Skeletal muscle satellite cell (primary cell): Measurements from ENCODE around the gene SKIL.

Experiments
- H3K27me3 ChIP-seq: 2 replicates; pipeline ENCODE4 v1.7.0; 2013; ENCODE audit warnings: low read length; ENCODE audit not compliant: control insufficient read depth, insufficient read depth
- H3K36me3 ChIP-seq: 2 replicates; pipeline ENCODE4 v1.7.0; 2013; ENCODE audit warnings: mild to moderate bottlenecking, control low read depth, low read length; ENCODE audit not compliant: insufficient read depth
- H3K4me1 ChIP-seq: 2 replicates; pipeline ENCODE4 v1.7.0; 2013; ENCODE audit warnings: low read length; ENCODE audit not compliant: control insufficient read depth, insufficient read depth
- H3K4me2 ChIP-seq: 2 replicates; pipeline ENCODE4 v1.7.0; 2013; ENCODE audit warnings: mild to moderate bottlenecking, low read length
- H3K4me3 ChIP-seq: 2 replicates; pipeline ENCODE4 v1.7.0; 2013; ENCODE audit warnings: low read length
- H3K9ac ChIP-seq: 2 replicates; pipeline ENCODE4 v1.7.0; 2013; ENCODE audit warnings: mild to moderate bottlenecking, low read depth, low read length, moderate library complexity
- H3K9me3 ChIP-seq: replicated peaks from 2 replicates; pipeline ENCODE4 v1.7.0; 2013; ENCODE audit warnings: mild to moderate bottlenecking, control low read depth, low read length

SKIL gene

GRCh38 chr3:170417090-170417489 lies 59.6 kb downstream of the SKIL start:
- Histone ChIP-seq H3K4me3 (no peak overlapping the region), H3K27me3 (peaks cover 5% of the 10 kb centered on the region), H3K9ac (no peak overlapping the region), H3K4me1 (peaks cover 18% of the 10 kb centered on the region), H3K36me3 (no peaks in the 10 kb centered on the region), H3K9me3 (no peaks in the 10 kb centered on the region), H3K4me2 (no peak overlapping the region)

GRCh38 chr3:170418422-170419398 lies 61.2 kb downstream of the SKIL start, which contains the start of gene CLDN11:
CLDN11 (plus strand) TSS chr3:170418868; CDS start chr3:170419067, 199 bp downstream.
- peaks cover 18% of the 10 kb centered on the region for H3K4me1 ChIP-seq
- H3K36me3 ChIP-seq, result no peaks in the 10 kb centered on the region
- H3K27me3 ChIP-seq, result peaks cover 5% of the 10 kb centered on the region
- H3K9ac ChIP-seq, result peak within 1 kb of the TSS; percentile 50
- H3K9me3 ChIP-seq, result no peaks in the 10 kb centered on the region
- peak within 1 kb of the TSS; percentile 71 for H3K4me3 ChIP-seq
- peak within 1 kb of the TSS; percentile 92 for H3K4me2 ChIP-seq

- Histone ChIP-seq H3K9ac (no peak overlapping the region), H3K9me3 (no peaks in the 10 kb centered on the region), H3K36me3 (no peaks in the 10 kb centered on the region), H3K4me1 (peaks cover 13% of the 10 kb centered on the region), H3K27me3 (peaks cover 5% of the 10 kb centered on the region), H3K4me3 (peak overlapping the region; percentile 71), H3K4me2 (peak overlapping the region; percentile 92)
Measured at GRCh38 chr3:170419557-170420087, 62.1 kb downstream of the SKIL start.

GRCh38 chr3:170420307-170420821 lies 62.8 kb downstream of the SKIL start:
- Histone ChIP-seq H3K4me1 (peaks cover 12% of the 10 kb centered on the region), H3K4me2 (peak overlapping the region; percentile 92), H3K27me3 (peaks cover 5% of the 10 kb centered on the region), H3K36me3 (no peaks in the 10 kb centered on the region), H3K9me3 (no peaks in the 10 kb centered on the region), H3K4me3 (no peak overlapping the region), H3K9ac (no peak overlapping the region)

- Histone ChIP-seq H3K36me3 (no peaks in the 10 kb centered on the region), H3K9ac (no peak overlapping the region)
Measured at GRCh38 chr3:170421111-170421641, 63.7 kb downstream of the SKIL start.

GRCh38 chr3:170421758-170422157 lies 64.2 kb downstream of the SKIL start:
- H3K9ac ChIP-seq, result no peak overlapping the region
- no peaks in the 10 kb centered on the region for H3K36me3 ChIP-seq
- peaks cover 5% of the 10 kb centered on the region for H3K27me3 ChIP-seq
- H3K4me3 ChIP-seq, result no peak overlapping the region
- no peaks in the 10 kb centered on the region for H3K9me3 ChIP-seq
- H3K4me2 ChIP-seq, result peak overlapping the region; percentile 47
- peaks cover 12% of the 10 kb centered on the region for H3K4me1 ChIP-seq

More at GRCh38 chr3:170421111-170421641, 63.7 kb downstream of the SKIL start:
- Histone ChIP-seq H3K4me1 (peaks cover 12% of the 10 kb centered on the region), H3K4me2 (peak overlapping the region; percentile 47), H3K4me3 (no peak overlapping the region), H3K27me3 (peaks cover 5% of the 10 kb centered on the region), H3K9me3 (no peaks in the 10 kb centered on the region)

- no peaks in the 10 kb centered on the region for H3K9me3 ChIP-seq
- H3K4me3 ChIP-seq, result no peak overlapping the region
- no peak overlapping the region for H3K9ac ChIP-seq
- H3K36me3 ChIP-seq, result no peaks in the 10 kb centered on the region
- peaks cover 11% of the 10 kb centered on the region for H3K4me1 ChIP-seq
- peaks cover 5% of the 10 kb centered on the region for H3K27me3 ChIP-seq
- H3K4me2 ChIP-seq, result no peak overlapping the region
Measured at GRCh38 chr3:170423001-170423615, 65.6 kb downstream of the SKIL start.

GRCh38 chr3:170424879-170425278 lies 67.4 kb downstream of the SKIL start:
- H3K27me3 ChIP-seq, result no peaks in the 10 kb centered on the region
- peaks cover 10% of the 10 kb centered on the region for H3K4me1 ChIP-seq
- no peaks in the 10 kb centered on the region for H3K9me3 ChIP-seq
- H3K9ac ChIP-seq, result no peak overlapping the region
- H3K4me2 ChIP-seq, result no peak overlapping the region
- H3K36me3 ChIP-seq, result no peaks in the 10 kb centered on the region
- H3K4me3 ChIP-seq, result no peak overlapping the region

GRCh38 chr3:170425491-170426239 lies 68.2 kb downstream of the SKIL start:
- Histone ChIP-seq H3K4me2 (no peak overlapping the region), H3K4me1 (peaks cover 10% of the 10 kb centered on the region), H3K27me3 (no peaks in the 10 kb centered on the region), H3K9ac (no peak overlapping the region), H3K36me3 (no peaks in the 10 kb centered on the region), H3K4me3 (no peak overlapping the region), H3K9me3 (no peaks in the 10 kb centered on the region)

GRCh38 chr3:170426240-170426797 lies 68.8 kb downstream of the SKIL start:
- Histone ChIP-seq H3K27me3 (no peaks in the 10 kb centered on the region), H3K9me3 (no peaks in the 10 kb centered on the region), H3K9ac (no peak overlapping the region), H3K4me1 (peaks cover 10% of the 10 kb centered on the region), H3K4me3 (no peak overlapping the region), H3K4me2 (no peak overlapping the region), H3K36me3 (no peaks in the 10 kb centered on the region)
